ENCODE results near the gene MT1X. TPM values are rescaled to one million over a fixed set of nuclear protein-coding genes. Genes with fewer than 3 reads are reported as not detected.

The MT1X gene
- total RNA-seq, 4 donors from 2014 or later: 314 to 2,825 (median 445) TPM

DNA sequence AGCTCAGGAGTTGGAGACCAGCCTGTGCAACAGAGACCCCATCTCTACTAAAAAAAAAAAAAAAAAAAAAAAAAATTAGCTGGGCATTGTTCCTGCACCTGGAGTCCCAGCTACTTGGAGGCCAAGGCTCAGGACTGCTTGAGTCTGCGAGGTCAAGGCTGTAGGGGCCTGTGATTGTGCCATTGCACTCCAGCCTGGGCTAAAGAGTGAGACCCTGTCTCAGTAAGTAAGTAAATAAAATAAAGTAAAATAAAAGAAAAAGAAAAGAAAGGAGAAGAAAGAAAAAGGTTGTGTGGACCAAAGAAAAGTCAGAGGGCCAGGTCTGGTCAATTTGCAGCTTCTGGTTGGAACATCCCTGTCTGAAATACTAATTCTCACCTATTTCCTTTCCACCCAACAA lies 18.4 kb downstream of the MT1X start:
- intact Hi-C loops (cut with DNase I): loop anchor here (5.0 kb wide), 1 partner anchor 123 kb away; no protein-coding TSS in a partner anchor

DNA sequence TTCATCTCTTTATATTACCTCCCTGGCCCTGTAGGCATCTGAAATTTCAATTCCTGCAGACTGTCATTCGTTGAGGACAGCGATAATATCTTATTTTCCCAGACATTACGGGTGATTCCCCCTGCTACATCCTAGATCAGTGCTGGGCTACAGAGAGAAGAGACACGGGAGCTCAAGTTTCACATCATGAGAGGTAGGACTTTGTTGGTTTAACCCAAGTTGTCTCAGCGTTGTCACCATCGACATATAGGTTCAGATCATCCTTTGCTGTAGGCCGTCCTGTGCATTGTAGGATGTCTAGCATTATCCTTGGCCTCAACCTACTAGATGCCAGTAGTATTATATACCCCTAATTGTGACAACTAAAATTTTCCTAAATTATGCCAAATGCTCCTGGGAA lies 19.3 kb downstream of the MT1X start:
- H3K27me3 ChIP-seq: no peaks in the 10 kb centered on the region
- intact Hi-C loops (cut with DNase I): loop anchor here (5.0 kb wide), 1 partner anchor 124 kb away; no protein-coding TSS in a partner anchor
- H3K4me3 ChIP-seq (replicated peaks in 1 of 3): no peak overlapping the region
- no peak for DNase-seq
- H3K27ac ChIP-seq: no peak overlapping the region
- no peaks in the 10 kb centered on the region for H3K36me3 ChIP-seq
- 79% methylated on average over 7 of the region's 7 CpGs for WGBS, 2 donors
- H3K9me3 ChIP-seq: no peaks in the 10 kb centered on the region
- TF ChIP-seq CTCF (IDR thresholded peaks at IDR 0.05): no peak
- no peak for TF ChIP-seq POLR2A (IDR thresholded peaks at IDR 0.05)
- no peaks in the 10 kb centered on the region for H3K4me1 ChIP-seq

More for the DNA sequence above, 18.4 kb downstream of the MT1X start:
- no peak overlapping the region for H3K27ac ChIP-seq
- 92 to 100% methylated on average over 1 of the region's 1 CpG for WGBS, 2 donors
- H3K4me3 ChIP-seq (replicated peaks in 1 of 3): no peak overlapping the region
- H3K27me3 ChIP-seq: no peaks in the 10 kb centered on the region
- H3K9me3 ChIP-seq: no peaks in the 10 kb centered on the region
- no peak for TF ChIP-seq POLR2A (IDR thresholded peaks at IDR 0.05)
- no peak for TF ChIP-seq CTCF (IDR thresholded peaks at IDR 0.05)
- H3K4me1 ChIP-seq: no peaks in the 10 kb centered on the region
- no peaks in the 10 kb centered on the region for H3K36me3 ChIP-seq
- DNase-seq: no peak

GRCh38 chr16:56702836-56703235 lies 20.6 kb downstream of the MT1X start:
- no peak overlapping the region for H3K4me3 ChIP-seq (replicated peaks in 1 of 3)
- H3K36me3 ChIP-seq: no peaks in the 10 kb centered on the region
- H3K9me3 ChIP-seq: no peaks in the 10 kb centered on the region
- no peaks in the 10 kb centered on the region for H3K27me3 ChIP-seq
- TF ChIP-seq CTCF (IDR thresholded peaks at IDR 0.05): no peak
- TF ChIP-seq POLR2A (IDR thresholded peaks at IDR 0.05): no peak
- no peak overlapping the region for H3K27ac ChIP-seq
- no peaks in the 10 kb centered on the region for H3K4me1 ChIP-seq
- no peak for DNase-seq
- 89 to 95% methylated on average over 5 of the region's 5 CpGs for WGBS, 2 donors
- intact Hi-C loops (cut with DNase I): loop anchor here (5.0 kb wide), 1 partner anchor 126 kb away; no protein-coding TSS in a partner anchor

DNA sequence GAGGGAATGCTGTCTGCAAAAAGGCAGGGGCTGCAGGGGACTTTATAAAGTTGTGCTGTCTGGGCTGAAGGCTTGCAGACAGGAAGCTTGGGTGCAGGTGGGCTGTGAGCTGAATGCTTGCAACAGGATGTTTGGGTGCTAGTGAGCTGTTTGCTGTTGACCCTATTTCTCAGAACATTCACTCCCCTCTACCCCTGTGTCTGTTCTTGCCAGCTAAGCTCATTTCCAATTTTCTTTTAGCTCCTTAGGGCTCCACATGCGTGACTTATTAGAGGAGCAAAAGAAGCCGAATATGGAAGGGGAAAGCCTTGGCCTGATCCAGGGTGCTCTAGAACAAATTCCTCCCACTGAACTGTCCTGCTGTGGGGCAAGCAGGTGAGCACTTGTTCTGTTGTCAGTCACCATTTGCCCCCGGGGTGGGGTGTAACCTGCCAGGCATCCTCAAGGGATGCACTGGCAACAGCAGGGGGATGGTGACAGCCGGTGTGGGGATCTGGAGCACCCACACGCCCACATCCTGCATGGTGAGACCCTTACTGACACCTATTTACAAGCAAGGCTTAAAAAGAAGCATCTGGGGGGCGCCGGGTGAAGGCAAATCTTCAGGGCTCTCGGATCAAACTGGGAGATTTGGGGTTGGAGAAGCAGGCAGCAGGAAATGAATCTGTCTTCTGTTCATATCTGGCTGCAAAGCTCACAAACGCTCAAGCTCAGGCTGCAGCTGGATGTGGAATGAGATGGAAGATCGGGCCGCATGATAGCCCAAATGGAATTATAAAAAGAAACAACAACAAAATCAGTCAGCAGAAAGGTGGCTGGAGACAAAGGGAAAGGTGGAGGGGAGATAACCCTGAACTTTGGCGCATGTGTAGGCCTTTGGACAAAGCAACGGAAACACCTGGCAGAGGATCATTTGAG lies 26.5 kb downstream of the MT1X start:
- Histone ChIP-seq H3K4me1 (no peaks in the 10 kb centered on the region), H3K9me3 (no peaks in the 10 kb centered on the region), H3K27me3 (no peaks in the 10 kb centered on the region), H3K36me3 (no peaks in the 10 kb centered on the region), H3K27ac (no peak overlapping the region), H3K4me3 (replicated peaks in 1 of 3) (no peak overlapping the region)
- TF ChIP-seq POLR2A (IDR thresholded peaks at IDR 0.05) (no peak), CTCF (IDR thresholded peaks at IDR 0.05) (no peak)
- 68 to 72% methylated on average over 13 of the region's 13 CpGs for WGBS, 2 donors
- no peak for DNase-seq
- intact Hi-C loops (cut with DNase I): no loop called here

GRCh38 chr16:56709443-56710040 lies 27.3 kb downstream of the MT1X start:
- Histone ChIP-seq H3K36me3 (no peaks in the 10 kb centered on the region), H3K27me3 (no peaks in the 10 kb centered on the region), H3K9me3 (no peaks in the 10 kb centered on the region), H3K27ac (no peak overlapping the region), H3K4me1 (no peaks in the 10 kb centered on the region), H3K4me3 (replicated peaks in 1 of 3) (no peak overlapping the region)
- intact Hi-C loops (cut with DNase I): no loop called here
- no peak for TF ChIP-seq POLR2A (IDR thresholded peaks at IDR 0.05)
- TF ChIP-seq CTCF (IDR thresholded peaks at IDR 0.05): no peak
- no peak for DNase-seq
- 89% methylated on average over 4 of the region's 4 CpGs for WGBS, 2 donors

Measured in thyroid gland (tissue), 4 donors.